Measurements from ENCODE around the gene GUCD1. TPM values are rescaled to one million over a fixed set of nuclear protein-coding genes. Genes with fewer than 3 reads are reported as not detected.
"Not testable (repeated sequence)": the region's sequence is repeated elsewhere in the genome, so short reads cannot be mapped to it uniquely, and the experiment has no call there.

GUCD1 gene
- total RNA-seq, 2 experiments from 2014 or later = 123 to 137 TPM

DNA sequence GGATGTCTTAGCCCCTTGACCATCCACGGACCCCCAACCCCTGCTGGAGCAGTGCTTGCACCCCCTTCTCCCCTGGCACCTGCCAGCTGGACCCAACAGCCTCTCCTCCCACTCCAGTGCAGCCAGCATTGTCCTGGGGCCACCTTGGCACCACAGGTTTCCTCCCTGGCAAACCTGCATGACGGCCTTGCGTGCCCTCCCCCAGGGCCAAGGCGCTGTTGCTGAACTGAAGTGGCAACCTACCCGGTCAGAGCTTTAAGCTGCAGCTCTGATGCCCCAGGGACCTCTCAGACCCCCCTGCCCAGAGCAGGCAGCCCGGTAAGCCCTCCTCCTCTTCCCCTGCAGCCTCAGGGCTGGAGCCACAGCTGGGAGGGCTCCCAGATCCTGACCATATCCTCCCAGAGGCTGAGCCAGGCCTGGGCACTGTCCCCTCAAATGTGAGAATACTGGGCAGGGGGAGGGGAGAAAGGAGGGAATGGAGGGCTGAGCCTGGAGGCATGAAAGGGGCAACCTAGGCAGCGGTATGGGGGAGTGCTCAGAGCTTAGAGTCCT lies 39.7 kb upstream of the GUCD1 start:
- no peak overlapping the region for H3K4me3 Mint-ChIP-seq
- H3K9me3 Mint-ChIP-seq = no peaks in the 10 kb centered on the region
- ChIA-PET POLR2A (no interaction called here), CTCF (no interaction called here)
- no peak for DNase-seq
- H3K27me3 Mint-ChIP-seq = peaks cover 2% of the 10 kb centered on the region
- no peaks in the 10 kb centered on the region for H3K36me3 Mint-ChIP-seq (ENCODE audit: low read depth)
- H3K27ac Mint-ChIP-seq = no peak overlapping the region
- peaks cover 8% of the 10 kb centered on the region for H3K4me1 Mint-ChIP-seq

DNA sequence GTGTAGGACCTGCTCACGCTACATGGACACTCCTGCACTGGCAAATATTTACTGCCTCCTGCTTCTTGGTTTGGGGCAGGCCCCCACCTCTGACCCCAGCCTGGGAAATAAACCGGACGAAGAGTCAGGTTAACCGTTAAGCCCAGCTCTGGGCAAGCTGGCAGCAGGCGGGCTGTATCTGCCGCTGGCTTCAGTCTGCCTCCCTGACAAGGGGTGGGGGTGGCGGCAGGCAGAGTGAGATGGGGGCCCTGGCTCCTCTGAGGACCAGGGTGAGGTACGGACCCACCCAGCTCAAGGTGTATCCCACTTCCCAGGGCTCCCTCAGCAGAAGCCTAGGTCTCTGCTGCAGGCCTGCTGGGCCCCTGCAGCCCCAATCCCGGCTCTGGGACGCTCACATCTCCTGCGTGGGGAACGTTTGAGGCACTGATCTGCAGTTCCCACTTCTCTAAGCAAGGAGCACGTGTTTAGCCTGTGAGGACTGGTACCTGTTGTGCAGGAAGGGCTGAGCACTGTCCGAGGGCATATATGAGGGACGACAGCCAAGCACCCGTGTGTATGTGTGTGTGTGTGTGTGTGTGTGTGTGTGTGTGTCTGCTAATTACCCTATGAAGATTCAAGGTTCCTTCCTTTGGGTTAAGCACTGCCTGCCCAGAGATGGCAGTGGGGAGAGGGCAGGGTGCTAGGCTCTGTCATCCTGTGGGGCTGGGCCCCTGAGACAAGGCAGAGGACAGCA lies 39.1 kb upstream of the GUCD1 start:
- H3K4me3 Mint-ChIP-seq = no peak overlapping the region
- no peak overlapping the region for H3K27ac Mint-ChIP-seq
- DNase-seq = no peak
- CTCF ChIA-PET = no interaction called here
- H3K4me1 Mint-ChIP-seq = peaks cover 8% of the 10 kb centered on the region
- H3K27me3 Mint-ChIP-seq = peaks cover 2% of the 10 kb centered on the region
- H3K36me3 Mint-ChIP-seq (ENCODE audit: low read depth) = no peaks in the 10 kb centered on the region
- POLR2A ChIA-PET = no interaction called here
- no peaks in the 10 kb centered on the region for H3K9me3 Mint-ChIP-seq

DNA sequence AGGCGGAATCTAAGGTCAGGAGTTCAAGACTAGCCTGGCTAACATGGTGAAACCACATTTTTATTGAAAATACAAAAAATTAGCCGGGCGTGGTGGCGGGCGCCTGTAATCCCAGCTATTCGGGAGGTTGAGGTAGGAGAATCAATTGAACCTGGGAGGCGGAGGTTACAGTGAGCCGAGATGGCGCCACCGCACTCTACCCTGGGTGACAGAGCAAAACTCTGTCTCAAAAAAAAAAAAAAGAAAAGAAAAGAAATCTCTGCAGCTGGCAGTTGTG lies 38.6 kb upstream of the GUCD1 start:
- H3K27ac Mint-ChIP-seq; H3K27me3 Mint-ChIP-seq; H3K4me1 Mint-ChIP-seq; H3K9me3 Mint-ChIP-seq; H3K36me3 Mint-ChIP-seq (ENCODE audit: low read depth); CTCF ChIA-PET; DNase-seq: not testable (repeated sequence)
- peak overlapping the region; percentile 38 for H3K4me3 Mint-ChIP-seq
- POLR2A ChIA-PET = interaction anchor here (0.6 kb wide), 1 partner anchor 300 kb away, joined by 3 read pairs; no protein-coding TSS in a partner anchor

DNA sequence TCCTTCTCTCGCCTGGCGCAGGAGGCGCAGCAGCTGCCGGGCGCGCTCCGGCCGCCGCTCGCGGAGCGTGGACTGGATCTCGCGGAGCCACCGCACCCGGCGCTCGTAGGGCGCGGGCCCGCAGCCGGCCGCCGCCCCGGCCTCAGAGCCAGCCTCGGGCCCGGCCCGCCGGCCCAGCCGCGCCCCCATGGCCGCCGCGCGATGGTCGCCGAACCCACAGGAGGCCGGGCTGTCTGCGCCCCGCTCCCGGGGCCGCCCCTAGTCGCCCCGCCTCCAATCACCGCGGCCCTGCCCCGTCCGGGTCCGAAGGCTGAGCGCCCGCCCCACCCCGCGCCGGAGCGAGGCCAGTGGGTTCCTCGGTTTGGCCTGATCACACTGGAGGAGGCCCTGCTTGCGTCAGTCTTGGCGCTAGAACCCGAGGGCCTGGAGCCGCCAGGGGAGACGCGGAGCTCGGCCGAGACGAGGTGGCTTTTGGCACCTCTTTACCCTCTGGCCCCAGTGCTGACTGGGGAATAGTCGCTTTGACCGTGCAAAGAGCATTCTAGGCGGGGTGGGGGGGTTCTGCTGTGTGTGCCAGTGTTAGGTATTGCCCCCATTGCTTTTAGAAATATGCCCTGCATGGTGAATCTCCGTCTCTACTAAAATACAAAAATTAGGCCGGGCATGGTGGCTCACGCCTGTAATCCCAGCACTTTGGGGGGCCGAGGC lies 38.1 kb upstream of the GUCD1 start, which contains the start of gene LRRC75B:
Gene LRRC75B (minus strand): TSS at position 223 of the 708 bp plus-strand sequence. CDS start 34 bp downstream, at position 189.
- Mint-ChIP-seq H3K4me1 (peaks cover 8% of the 10 kb centered on the region), H3K36me3 (ENCODE audit: low read depth) (no peaks in the 10 kb centered on the region), H3K4me3 (peak within 1 kb of the TSS; percentile 77), H3K27ac (peak within 1 kb of the TSS; percentile 9), H3K27me3 (peaks cover 2% of the 10 kb centered on the region), H3K9me3 (no peaks in the 10 kb centered on the region)
- no peak for DNase-seq
- POLR2A ChIA-PET = interaction anchor here (0.6 kb wide), 1 partner anchor 301 kb away, joined by 3 read pairs; no protein-coding TSS in a partner anchor
- CTCF ChIA-PET = no interaction called here

DNA sequence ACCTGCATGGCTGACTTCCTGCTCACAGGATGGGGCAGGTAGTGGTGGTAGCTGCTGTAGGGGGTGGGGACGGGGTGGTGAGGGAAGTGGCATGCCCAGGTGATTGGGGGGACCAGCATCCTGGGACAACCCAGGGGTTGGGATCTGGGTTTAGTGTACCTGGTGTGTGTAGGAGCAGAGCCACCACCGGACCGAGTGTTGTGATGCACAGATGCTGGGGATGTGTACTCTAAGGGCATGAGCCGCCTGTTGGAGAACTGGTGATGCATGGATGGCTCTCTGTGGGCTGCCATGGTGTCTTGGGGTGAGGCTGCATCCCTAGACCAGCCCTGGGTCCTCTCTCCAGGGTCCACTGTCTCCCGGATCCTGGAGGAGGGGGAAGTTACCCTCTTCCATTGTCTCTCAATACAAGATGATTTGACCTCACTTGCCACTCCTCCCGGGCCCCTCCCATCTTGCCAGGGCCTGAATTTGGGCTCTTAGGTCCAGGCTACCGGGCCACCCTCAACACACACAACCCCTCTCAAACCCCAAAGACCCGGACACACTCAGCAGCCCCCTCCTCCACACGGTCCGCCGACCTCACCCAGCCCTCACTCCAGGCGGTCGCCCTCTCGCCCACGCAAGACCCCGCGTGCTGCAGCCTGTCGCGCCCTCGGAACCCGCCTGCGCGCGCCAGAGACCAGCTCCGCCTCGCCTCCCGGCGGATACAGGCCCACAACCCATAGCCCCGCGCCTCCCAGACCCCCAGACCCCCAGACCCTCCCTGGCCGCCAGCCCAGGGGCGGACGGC lies 37.3 kb upstream of the GUCD1 start:
- H3K27me3 Mint-ChIP-seq = peaks cover 2% of the 10 kb centered on the region
- no peaks in the 10 kb centered on the region for H3K9me3 Mint-ChIP-seq
- peaks cover 8% of the 10 kb centered on the region for H3K4me1 Mint-ChIP-seq
- ChIA-PET CTCF (no interaction called here), POLR2A (no interaction called here)
- no peaks in the 10 kb centered on the region for H3K36me3 Mint-ChIP-seq (ENCODE audit: low read depth)
- peak overlapping the region; percentile 77 for H3K4me3 Mint-ChIP-seq
- H3K27ac Mint-ChIP-seq = peak overlapping the region; percentile 9
- DNase-seq = no peak

DNA sequence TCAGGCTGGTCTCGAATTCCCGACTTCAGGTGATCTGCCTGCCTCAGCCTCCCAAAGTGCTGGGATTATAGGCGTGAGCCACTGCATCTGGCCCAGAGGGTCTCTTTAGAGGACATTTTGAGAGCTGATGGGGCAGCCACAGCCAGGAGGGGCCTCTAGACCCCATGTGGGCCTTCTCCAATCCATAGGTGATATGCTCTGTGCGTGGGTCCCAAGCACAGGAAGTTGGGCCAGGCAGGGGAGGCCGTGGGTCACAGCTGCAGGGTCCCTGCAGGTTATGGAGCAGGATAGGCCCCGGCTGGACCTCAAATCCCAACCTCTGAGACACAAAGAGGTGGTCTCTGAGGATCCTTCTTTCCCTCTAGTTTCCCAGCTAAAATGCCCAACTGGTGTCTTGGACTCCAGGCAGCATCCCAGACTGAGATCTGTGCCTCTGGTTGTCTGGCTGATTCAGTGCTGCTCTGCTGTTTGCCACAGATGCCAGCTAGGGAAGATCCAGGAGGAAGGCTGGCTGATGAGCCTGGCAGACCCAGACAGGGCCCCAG lies 36.4 kb upstream of the GUCD1 start:
- H3K4me3 Mint-ChIP-seq = no peak overlapping the region

DNA sequence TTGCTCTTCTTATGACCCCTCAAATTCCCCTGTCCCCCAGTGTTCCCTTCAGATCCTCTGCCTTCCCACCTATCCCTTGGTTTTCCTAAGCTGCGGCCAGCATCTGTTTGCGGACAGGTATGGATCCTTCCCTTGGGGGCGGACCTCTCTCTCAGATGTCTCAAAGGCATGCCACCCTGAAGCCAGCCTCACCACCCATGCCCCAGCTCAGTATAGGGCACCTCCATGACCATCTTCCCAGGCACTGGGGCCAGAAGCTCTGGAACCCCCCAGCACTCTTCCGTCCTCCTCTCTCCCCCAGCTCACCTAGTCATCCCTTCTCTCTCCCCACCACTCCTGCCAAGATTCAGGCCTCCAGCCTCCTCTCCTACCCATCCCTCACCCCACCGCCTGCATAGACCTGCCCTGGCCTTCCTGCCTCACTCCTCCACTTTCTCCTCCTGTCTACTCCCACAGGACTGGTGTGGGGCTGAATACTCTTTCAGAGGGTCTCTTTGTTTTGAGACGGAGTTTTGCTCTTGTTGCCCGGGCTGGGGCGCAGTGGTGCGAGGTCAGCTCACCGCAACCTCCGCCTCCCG lies 35.7 kb upstream of the GUCD1 start:
- Mint-ChIP-seq H3K27ac (no peak overlapping the region), H3K4me3 (no peak overlapping the region), H3K9me3 (no peaks in the 10 kb centered on the region), H3K36me3 (ENCODE audit: low read depth) (no peaks in the 10 kb centered on the region), H3K4me1 (peaks cover 8% of the 10 kb centered on the region), H3K27me3 (peaks cover 2% of the 10 kb centered on the region)
- ChIA-PET POLR2A (no interaction called here), CTCF (interaction anchor here (0.7 to 1.2 kb wide), 3 partner anchors 14 to 26 kb away, joined by 3 to 4 read pairs (median 3); no protein-coding TSS in a partner anchor)
- no peak for DNase-seq

More for the DNA sequence above, 36.4 kb upstream of the GUCD1 start:
- Mint-ChIP-seq H3K27ac (no peak overlapping the region), H3K4me1 (peaks cover 8% of the 10 kb centered on the region), H3K36me3 (ENCODE audit: low read depth) (no peaks in the 10 kb centered on the region), H3K27me3 (peaks cover 2% of the 10 kb centered on the region), H3K9me3 (no peaks in the 10 kb centered on the region)
- POLR2A ChIA-PET = no interaction called here
- CTCF ChIA-PET = interaction anchor here (0.7 to 1.2 kb wide), 3 partner anchors 14 to 26 kb away, joined by 3 to 4 read pairs (median 3); no protein-coding TSS in a partner anchor
- no peak for DNase-seq

DNA sequence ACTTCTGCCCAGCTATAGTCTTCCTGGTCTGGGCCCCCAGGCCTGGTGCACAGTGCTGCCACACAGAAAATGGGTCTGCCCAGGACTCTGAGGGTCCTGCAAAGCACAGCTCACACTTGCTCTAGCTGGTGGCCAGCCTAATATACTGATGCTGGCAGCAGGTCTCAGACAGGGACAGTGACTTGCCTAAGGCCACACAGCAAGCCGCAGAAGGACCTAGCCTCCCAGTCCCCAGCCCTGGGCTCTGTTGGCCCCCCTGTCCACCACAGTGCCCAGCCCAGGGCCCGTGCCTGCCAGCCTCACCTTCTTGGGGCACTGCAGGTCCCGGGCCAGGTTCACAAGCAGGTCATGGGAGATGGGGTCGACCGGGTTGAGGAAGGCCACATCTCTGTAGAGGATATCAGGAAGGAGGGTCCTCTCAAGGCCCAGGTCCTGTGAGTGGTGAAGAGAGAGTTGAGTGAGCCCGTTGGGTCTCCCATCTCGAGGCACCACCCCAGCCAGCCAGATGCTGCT lies 34.6 kb upstream of the GUCD1 start:
- POLR2A ChIA-PET = no interaction called here
- H3K36me3 Mint-ChIP-seq (ENCODE audit: low read depth) = no peaks in the 10 kb centered on the region
- no peaks in the 10 kb centered on the region for H3K9me3 Mint-ChIP-seq
- no peak for DNase-seq
- CTCF ChIA-PET = no interaction called here
- peaks cover 2% of the 10 kb centered on the region for H3K27me3 Mint-ChIP-seq
- H3K27ac Mint-ChIP-seq = no peak overlapping the region
- no peak overlapping the region for H3K4me3 Mint-ChIP-seq
- H3K4me1 Mint-ChIP-seq = peaks cover 8% of the 10 kb centered on the region

DNA sequence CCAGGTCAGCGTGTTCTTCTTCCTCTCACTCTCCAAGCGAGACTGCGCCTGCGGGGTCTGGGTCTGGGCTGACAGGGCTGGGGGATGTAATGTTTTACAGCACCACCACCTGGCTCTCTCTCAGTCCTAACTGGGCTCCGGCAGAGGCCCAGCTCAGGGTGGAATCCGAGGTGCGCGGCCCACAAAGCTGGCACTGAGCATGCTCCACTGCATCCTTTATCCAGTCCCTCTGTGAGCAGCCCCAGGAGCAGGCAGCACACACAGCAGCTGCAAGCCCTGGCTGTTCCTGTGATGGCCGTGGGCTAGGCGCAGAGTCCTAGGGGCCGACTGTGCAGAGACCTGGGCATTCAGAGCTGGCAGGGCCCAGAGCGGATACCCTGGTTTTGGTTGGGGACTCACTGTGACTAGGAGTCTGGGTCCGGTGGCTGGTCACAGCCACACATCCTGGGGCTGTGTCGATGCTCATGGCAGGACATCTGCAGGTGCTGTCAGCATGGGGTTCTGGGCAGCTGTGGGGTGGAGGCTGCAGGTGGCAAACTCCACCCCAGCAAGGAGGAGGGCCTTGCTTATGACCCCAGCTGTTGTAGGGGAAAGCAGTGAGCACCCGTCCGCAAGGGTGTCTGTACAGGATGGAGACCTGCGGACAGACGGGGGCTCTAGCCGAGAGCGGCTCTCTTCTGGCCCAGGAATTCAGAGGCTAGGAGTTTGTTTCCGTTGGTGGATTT lies 34.0 kb upstream of the GUCD1 start:
- Mint-ChIP-seq H3K4me1 (peaks cover 10% of the 10 kb centered on the region), H3K4me3 (no peak overlapping the region), H3K27ac (no peak overlapping the region), H3K9me3 (no peaks in the 10 kb centered on the region), H3K27me3 (peaks cover 2% of the 10 kb centered on the region), H3K36me3 (ENCODE audit: low read depth) (no peaks in the 10 kb centered on the region)
- ChIA-PET POLR2A (no interaction called here), CTCF (no interaction called here)
- DNase-seq = no peak

DNA sequence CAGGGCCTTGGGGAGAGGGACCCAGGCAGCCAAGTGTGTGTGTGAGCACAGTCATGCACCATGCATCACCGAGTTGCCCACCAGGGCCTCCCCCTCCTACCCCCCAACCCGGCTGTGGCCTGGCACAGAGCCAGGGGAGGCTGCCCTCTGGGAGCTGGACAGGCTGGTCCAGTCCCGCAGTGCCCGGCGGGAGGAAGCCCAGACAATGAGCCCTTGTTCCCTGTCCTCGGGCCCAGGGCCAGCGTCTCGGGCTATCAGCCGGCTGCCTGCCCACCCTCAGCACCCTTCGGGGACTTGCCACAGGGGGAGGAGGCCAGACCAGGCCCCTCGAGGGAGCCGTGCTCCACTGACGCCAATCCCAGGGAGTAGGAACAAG lies 33.4 kb upstream of the GUCD1 start:
- POLR2A ChIA-PET = no interaction called here
- no peaks in the 10 kb centered on the region for H3K36me3 Mint-ChIP-seq (ENCODE audit: low read depth)

DNA sequence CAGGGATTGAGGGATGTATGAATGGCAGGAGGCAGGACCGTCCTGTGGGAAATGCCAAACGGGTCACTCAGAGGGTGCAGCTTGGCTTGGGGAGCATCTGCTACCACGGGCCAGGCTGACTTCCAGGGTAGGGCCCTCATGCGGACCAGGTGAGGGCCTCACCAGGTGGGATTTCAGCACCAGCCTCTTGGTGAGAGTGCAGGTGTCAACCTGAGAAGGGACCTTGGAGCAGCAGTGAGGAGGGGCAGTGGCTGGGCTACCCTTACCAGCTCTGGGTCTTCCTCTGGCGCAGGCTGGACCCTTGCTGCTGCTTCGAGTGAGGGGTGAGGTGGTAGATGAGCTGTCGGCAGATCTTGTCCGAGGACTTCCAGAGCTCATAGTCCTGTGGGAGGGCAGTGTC lies 33.0 kb upstream of the GUCD1 start:
- no peaks in the 10 kb centered on the region for H3K36me3 Mint-ChIP-seq (ENCODE audit: low read depth)
- no peak for DNase-seq
- peaks cover 2% of the 10 kb centered on the region for H3K27me3 Mint-ChIP-seq
- H3K4me3 Mint-ChIP-seq = no peak overlapping the region
- no peak overlapping the region for H3K27ac Mint-ChIP-seq
- no peaks in the 10 kb centered on the region for H3K9me3 Mint-ChIP-seq
- CTCF ChIA-PET = no interaction called here
- POLR2A ChIA-PET = no interaction called here
- H3K4me1 Mint-ChIP-seq = peaks cover 11% of the 10 kb centered on the region

More for the DNA sequence above, 33.4 kb upstream of the GUCD1 start:
- H3K27me3 Mint-ChIP-seq = peaks cover 2% of the 10 kb centered on the region
- peaks cover 14% of the 10 kb centered on the region for H3K4me1 Mint-ChIP-seq
- no peaks in the 10 kb centered on the region for H3K9me3 Mint-ChIP-seq
- no peak for DNase-seq
- no peak overlapping the region for H3K4me3 Mint-ChIP-seq
- H3K27ac Mint-ChIP-seq = no peak overlapping the region
- CTCF ChIA-PET = no interaction called here

DNA sequence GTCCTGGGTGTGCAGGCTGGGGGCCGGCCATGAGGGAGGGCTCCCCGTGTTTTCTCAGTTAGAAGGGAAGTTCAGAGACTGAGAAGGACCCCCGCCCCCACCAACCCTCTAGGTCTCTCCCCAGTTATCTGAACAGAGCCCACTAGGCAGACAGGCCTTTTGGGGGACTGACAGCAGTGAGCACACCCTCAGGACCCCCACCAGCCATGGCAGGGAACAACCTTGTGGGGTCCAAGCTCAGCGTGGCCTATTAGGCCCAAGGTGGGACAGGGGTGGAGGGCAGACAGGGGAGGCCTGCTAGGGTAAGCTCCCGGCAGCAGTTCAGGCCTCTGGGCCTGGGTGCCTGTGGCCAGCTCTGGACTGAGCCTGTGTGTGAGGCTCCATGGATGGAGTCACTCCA lies 32.3 kb upstream of the GUCD1 start:
- H3K4me1 Mint-ChIP-seq = peaks cover 9% of the 10 kb centered on the region
- H3K27me3 Mint-ChIP-seq = peaks cover under 1% of the 10 kb centered on the region
- ChIA-PET CTCF (interaction anchor here (0.5 kb wide), 1 partner anchor 10 kb away, joined by 3 read pairs; no protein-coding TSS in a partner anchor), POLR2A (no interaction called here)
- H3K9me3 Mint-ChIP-seq = no peaks in the 10 kb centered on the region
- no peak overlapping the region for H3K4me3 Mint-ChIP-seq
- no peaks in the 10 kb centered on the region for H3K36me3 Mint-ChIP-seq (ENCODE audit: low read depth)
- no peak for DNase-seq
- H3K27ac Mint-ChIP-seq = no peak overlapping the region
